SKM-1 treated with dmso at 0.1 percent for 144 hours (cell line): ENCODE data around the gene COLGALT1.
A peak's percentile ranks its signal among the peaks of the same experiment; 100 is the strongest.
"Not testable (repeated sequence)": the region's sequence is repeated elsewhere in the genome, so short reads cannot be mapped to it uniquely, and the experiment has no call there.

ENCODE experiments used
- DNase-seq: peaks from one replicate; lab custom pipeline; 2025; ENCODE audit not compliant: unreplicated experiment; lab: John Stamatoyannopoulos, UW

Gene COLGALT1

GRCh38 chr19:17532116-17532515, 23.3 kb upstream of the COLGALT1 start:
- DNase-seq: no peak

GRCh38 chr19:17532557-17532956, 22.9 kb upstream of the COLGALT1 start:
- DNase-seq: no peak

GRCh38 chr19:17534767-17535166, 20.7 kb upstream of the COLGALT1 start:
- no peak for DNase-seq

- DNase-seq: no peak
Observed at GRCh38 chr19:17536955-17537354, 18.5 kb upstream of the COLGALT1 start.

- no peak for DNase-seq
Observed at GRCh38 chr19:17538684-17539237, 16.7 kb upstream of the COLGALT1 start.

- DNase-seq: peak; percentile 96
Observed at GRCh38 chr19:17539238-17540117, 16.0 kb upstream of the COLGALT1 start.

GRCh38 chr19:17540174-17540573, 15.3 kb upstream of the COLGALT1 start:
- no peak for DNase-seq

- DNase-seq: no peak
Observed at GRCh38 chr19:17541184-17541759, 14.2 kb upstream of the COLGALT1 start.

GRCh38 chr19:17542042-17542441, 13.4 kb upstream of the COLGALT1 start:
- DNase-seq: no peak

- DNase-seq: no peak
Observed at GRCh38 chr19:17542793-17543582, 12.5 kb upstream of the COLGALT1 start.

GRCh38 chr19:17543986-17544385, 11.5 kb upstream of the COLGALT1 start:
- no peak for DNase-seq

- DNase-seq: no peak
Observed at GRCh38 chr19:17544418-17544817, 11.0 kb upstream of the COLGALT1 start.

- DNase-seq: no peak
Observed at GRCh38 chr19:17548145-17548544, 7.3 kb upstream of the COLGALT1 start.

GRCh38 chr19:17549085-17549740, 6.2 kb upstream of the COLGALT1 start:
- no peak for DNase-seq

- DNase-seq: no peak
Observed at GRCh38 chr19:17550076-17550667, 5.3 kb upstream of the COLGALT1 start.

GRCh38 chr19:17552735-17553134, 2.7 kb upstream of the COLGALT1 start:
- not testable (repeated sequence) for DNase-seq

- DNase-seq: no peak
Observed at GRCh38 chr19:17553256-17553655, 2.2 kb upstream of the COLGALT1 start.

GRCh38 chr19:17554968-17555479, 425 bp upstream of the COLGALT1 start:
- DNase-seq: no peak

- DNase-seq: peak; percentile 78
Observed at GRCh38 chr19:17555929-17556813, 722 bp downstream of the COLGALT1 start.
